TTC549 (cell line): Measurements from ENCODE around the gene CCNK.

ENCODE experiments used
- FAIRE-seq: peaks from 2 replicates; lab custom pipeline; 2012; peaks lifted over from hg19 to GRCh38; lab: Jason Lieb, UNC

Gene CCNK

DNA sequence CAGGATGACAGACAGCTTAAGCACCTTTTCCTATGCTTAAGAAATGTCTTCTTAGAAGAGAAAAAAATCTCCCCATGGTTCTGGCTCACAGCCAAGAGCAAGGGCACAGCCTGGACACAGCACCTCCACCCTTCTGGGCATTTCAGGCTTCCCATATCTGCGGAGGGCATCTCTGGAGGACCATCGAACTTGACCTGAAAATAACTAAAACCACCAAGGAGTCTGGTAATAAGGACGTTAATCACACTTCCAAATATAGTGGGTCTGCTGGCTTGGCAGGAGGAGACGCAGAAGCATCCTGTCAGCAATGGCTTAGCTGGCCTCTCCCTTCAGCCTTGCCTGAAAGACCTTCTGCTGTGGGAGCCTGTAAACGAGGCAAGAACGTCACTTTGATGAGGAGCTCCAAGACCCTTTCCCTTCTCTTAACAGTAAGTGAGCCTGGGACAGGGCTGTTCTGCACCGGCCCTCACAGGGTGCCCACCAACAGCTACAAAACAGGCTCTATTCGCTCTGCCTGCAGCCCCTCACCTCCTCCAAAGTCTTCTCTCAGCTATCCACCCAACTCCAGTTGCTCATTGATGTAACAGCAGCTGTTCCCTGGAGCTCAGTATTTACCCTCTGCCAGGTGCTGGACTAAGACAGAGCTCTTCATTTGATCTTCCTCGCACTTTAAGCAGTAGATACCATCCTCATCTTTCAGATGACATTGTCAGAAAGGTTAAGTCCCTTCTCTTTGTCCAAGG lies 13.7 kb upstream of the CCNK start:
- FAIRE-seq: no peak

DNA sequence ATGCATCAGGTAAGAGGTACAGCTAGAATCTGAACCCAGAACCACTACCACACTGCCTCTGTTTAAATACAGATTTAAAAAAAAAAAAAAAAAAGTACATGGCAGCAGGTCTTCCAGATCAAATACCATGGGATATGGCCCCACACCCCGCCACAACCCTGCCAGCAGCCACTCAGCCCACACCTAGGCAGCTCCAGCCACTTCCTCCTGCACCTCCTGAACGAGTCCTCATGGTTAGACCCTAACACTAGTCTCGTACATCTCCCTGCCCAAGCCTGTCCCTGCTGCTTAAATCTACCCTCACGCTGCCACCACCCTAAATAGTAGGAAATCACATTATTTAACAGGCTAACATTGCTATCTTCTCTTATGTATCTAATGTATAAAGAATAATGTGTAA lies 13.1 kb upstream of the CCNK start:
- FAIRE-seq: no peak

DNA sequence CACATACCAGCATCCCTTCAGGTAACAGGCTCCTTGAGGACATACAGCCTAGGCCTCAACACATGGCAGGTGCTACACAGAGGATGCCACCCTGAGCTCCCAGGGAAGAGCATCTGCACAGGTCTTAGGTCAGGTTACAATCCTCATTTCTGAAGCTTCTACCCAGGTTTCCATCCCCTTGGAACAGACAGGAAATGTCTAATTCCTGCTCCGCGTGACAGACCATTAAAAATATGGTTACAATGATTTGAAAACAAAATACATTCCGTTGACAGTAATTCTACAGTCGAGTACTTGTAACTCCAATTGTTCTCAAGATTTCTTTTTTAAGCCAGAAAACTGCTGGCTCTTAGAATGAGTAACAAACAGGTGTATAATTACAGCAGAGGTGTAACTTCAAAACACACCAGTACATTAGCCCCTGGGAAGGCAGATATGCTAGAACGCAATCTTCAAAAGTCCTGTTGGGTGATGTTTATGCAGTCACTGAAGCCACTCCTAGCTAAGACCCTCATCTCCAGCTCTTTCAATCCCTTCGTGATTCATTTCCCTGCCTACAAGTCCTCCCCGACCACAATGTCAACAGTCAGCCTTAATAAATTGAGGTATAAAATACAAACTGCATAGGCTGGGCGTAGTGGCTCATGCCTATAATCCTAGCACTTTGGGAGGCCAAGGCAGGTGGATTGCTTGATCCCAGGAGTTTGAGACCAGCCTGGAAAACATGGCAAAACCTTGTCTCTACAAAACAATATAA lies 12.2 kb upstream of the CCNK start:
- no peak for FAIRE-seq

DNA sequence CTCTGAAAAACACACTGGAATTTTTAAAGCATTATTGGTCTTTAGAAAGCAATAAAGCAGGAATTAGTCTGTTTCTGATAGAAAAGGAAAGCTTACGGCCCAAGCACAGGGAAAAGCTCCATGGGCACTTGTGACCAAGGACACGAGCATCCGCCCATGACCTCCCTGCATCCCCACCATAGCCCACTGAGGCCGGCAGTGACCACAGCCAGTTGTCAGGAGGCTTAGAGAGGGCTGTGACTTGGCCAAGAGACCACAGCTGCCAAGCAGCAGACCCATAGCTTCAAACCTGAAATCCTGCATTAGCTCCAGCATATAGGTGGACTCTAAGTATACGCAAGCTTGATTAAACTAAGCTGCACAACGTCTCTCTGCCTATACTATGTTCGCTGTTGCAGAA lies 9.5 kb upstream of the CCNK start:
- FAIRE-seq: no peak

DNA sequence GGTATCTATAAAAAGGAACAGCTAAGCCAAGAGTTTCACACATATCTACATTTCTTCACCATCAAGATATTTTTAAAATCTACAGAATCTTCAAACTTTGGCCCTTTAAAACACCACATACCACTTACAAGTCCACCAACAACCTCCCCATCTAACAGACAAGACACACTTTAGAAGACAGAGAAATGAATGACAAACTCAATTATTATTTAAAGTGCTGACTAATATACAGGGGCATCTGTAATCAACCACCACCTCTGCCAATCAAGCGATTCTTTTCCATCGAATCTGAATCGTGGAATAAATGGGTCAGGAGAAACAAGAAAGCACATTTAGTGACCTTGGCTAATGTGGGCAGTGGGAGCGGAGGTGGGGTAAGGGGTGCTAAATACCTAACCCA lies 8.3 kb upstream of the CCNK start:
- no peak for FAIRE-seq

DNA sequence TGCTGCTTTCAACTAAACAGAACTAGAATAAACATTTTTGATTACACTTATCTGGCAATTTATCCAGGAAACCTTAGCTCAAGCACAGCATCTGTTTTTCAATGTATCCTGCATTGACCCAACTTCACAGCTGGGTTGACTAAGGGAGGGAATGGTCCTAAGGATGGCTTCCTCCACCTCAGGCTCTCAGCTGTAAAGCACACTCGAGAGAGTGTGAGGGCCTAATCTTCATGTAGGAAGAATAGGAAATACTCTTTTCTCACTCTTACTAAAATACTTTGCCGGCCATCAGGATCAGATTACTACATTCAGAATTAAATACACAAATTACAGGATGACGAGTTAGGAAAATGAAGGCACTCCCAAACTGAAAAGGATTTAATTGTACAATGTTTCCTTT lies 7.8 kb upstream of the CCNK start:
- no peak for FAIRE-seq

DNA sequence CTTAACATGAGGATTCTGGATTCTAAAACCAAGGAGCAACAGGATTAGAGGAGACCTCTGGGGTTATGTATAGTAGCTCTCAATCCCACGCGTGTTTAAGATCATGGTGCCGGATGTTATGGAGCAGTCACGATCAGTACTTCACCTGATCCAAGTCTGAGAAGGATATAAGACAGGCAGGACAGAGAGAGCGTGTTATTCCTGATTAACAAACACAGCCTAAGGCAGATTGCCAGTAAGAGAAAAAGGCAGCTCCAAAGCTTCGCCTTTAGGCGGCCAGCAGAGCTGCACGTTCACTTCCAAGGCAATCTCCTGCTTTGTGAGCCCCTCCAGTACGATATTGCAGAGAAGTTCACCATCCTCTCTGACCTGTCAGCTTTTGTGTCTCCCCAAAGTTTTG lies 6.0 kb upstream of the CCNK start:
- no peak for FAIRE-seq

DNA sequence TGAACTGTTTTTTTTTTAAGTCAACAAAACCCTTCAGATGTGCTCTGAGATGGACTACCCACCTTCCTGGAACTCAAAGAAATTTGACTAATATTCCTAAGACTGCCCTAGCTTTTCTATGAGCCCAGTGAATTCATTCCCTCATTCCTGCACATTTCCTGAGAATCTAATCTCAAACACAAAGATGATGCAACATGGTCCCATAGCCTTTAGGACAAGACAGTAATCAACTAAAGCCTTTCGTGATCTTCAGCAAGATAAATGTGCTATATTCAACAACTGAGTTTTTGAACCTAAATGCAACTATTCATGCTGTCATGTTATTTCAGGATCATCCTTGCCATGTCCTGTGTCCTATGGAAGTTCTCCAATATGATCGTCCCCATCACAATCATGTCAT lies 5.5 kb upstream of the CCNK start:
- no peak for FAIRE-seq

DNA sequence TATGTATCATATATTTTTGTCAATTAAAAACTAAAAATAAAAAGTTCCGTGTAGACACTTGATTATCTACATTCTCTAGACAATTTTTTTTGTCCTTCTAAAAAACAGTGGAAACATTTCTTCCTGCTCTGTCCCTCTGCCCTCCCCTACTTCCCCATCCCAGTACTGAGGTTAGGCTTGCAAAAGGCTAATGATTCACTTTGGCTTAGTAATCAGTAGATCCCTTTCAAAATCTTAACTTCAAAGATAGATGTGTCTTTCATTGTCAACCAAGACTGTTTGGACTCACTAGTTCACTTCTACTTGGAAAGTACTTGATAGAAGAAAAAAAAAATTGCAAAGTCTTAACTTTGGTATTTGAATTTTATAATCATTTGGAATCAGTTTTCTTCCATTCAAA lies 4.3 kb upstream of the CCNK start:
- no peak for FAIRE-seq

DNA sequence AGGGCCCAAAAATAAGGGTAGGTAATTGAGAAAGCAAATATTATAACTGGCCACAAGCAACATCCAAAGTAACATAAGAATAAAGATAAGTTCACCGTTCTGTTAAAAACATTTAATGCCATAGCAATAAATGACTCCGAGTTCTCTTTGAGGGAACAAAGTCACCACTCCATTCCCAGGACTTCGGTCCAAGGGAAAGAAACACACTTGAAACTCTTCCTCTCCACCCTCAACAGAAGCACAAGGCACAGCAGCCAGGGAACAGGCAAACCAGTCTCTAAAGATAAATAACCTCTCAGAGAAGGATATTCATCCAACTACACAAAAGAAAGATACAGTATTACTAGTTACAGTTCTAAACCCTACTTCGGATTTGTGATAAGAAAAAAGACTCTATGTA lies 3.1 kb upstream of the CCNK start:
- FAIRE-seq: no peak

DNA sequence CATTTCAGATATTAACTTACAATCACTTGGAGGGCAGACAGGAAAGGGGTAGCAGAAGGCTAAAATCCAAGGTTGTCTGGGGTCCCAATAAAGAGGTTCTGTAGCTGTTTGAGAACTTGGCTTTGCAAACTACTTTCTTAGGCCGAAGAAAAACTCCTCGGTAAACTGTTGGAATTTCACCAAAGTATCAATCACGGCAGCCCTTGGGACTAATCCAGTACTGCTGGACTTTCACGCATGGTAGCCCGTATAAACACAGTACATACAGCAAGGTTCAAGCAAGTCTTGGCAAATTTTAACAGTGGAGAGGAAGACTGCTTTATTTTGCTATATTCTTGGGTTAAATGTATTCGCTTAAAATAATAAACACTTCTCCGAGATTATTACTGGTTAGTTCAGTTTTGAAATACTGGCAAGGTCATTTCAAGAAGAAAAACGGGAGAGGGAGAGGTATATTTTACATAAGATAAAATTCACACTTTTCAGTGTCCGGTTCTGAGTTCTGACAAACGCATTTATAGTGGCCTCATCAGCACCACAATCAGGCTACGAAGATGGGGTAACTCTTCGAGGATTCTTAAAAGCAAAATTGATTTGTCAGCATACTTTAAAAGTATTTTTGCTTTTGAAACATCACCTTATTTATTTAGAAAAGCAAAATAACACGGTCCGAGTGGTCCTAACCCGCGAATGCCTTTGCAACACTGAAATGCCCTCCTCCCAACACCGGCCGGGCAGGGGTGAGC lies 1.9 kb upstream of the CCNK start:
- no peak for FAIRE-seq

DNA sequence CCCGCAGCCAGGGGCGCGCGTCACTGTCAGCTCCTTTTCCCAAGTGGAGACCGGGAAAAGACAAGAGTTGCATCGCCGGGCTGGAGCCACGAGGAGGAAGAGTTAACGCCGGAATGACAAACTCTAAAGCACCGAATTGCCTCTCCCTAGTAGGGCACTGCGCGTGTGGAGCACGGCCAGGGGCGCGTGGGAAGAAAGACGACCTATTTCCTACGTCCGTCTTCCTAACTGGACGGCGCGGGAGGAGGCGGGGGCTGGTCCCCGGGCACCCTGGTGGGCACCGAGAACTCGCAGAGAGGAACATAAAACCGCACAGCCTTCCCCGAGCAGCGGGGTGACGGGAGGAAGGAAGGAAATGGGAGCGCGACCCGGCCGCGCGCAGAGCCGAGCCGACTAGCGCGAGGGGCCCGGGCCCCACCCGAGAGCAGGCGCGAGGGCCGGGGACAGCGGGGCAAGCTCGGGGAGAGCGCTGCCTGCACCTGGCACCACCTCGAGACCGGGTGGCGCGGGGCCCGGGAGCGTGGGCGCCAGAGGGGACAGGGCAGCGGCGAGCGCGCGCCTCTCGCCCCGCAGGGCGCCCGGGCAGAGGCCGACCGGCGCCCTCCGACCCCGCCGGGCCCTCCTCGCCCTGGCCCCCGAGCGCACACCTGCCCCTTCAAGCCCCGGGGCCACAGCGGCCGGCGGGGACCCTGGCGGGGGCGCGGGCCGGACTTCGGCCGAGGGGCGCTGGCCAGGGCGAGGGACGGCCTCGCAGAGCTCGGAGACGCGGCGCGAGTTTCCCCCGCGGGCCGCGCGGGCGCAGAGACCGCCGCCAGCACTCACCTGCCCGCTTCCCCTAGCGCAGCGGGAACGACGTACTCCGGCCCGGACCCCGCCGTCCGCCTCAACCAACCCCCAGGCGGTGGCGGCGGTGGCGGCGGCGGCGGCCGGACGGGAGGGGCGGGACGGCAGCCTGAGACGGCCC lies 1.0 kb upstream of the CCNK start, which contains the start of gene SETD3:
Gene SETD3 (minus strand): TSS at position 954 of the 964 bp plus-strand sequence. CDS start 15,054 bp downstream, outside the sequence.
- no peak for FAIRE-seq

DNA sequence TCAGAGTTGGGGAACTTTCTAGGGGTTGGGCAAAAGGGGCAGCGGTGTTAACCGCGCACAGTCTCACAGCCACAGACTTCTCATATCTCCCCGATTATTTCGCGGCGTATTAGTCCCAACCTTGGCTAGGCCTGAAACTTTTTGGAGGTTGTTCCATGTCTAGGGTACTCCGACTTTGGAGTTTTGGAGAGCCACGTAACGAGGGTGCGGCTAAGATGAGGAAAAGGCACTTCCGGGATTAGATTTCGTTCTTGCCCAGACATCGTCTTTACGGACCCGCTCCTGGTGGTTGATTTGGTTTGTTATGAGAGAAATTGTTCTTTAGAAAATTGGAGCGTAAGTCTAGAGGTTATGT lies 513 bp downstream of the CCNK start:
- FAIRE-seq: no peak

DNA sequence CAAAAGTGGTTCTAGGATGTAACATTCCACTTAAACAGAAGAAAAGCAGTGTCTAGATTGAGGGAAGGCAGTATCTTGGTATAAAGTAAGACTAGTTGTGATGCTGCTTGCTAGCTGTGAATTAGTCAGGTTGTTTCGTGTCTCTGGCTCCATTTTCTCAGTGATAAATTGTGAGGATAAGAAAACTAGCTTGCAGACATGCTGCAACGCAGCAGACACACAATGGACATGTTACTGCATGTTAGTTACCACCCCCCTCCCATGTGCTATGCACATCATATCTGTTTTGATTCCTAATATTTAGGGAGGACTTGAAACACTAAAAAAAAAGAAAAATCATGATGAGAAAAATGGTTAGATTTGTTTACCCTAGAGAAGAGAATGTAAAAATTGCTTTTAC lies 2.9 kb downstream of the CCNK start:
- FAIRE-seq: no peak

DNA sequence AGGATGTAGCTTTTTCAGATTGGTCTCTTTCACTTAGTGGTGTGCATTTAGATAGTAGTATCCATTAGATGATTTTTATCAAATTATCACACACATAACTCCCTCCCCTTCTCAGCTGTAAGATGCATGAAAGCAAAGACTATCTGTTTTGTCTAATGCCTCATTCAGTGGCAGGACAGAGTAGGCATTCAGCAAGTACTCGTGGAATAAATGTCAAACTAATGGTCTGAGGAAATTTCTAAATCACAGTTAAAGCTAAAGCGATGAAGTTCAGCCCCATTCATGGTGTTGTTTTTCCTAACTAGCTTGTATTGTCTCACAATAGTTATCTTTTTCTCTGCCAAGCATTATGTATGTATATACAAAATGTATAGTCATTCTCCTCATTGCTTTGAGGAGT lies 16.1 kb downstream of the CCNK start:
- FAIRE-seq: no peak

DNA sequence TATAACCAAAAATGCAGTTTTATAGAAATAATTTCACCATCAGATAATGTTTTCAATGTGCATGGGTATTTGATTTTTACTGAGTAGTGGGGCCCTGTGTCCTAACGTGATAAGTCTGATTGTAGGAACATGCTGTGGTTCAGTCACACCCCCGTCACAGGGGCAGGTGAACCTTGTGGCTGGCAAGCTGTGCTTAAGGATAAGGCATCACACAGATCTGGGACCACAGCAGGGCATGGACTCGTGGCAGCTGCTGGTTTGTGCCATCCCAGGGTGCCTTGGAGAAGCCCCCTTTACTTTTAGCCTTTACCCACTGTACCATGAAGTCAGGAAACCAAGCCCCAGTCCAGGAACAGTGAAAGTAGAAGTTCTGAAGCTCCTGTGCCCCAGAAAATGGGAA lies 16.7 kb downstream of the CCNK start:
- FAIRE-seq: no peak

DNA sequence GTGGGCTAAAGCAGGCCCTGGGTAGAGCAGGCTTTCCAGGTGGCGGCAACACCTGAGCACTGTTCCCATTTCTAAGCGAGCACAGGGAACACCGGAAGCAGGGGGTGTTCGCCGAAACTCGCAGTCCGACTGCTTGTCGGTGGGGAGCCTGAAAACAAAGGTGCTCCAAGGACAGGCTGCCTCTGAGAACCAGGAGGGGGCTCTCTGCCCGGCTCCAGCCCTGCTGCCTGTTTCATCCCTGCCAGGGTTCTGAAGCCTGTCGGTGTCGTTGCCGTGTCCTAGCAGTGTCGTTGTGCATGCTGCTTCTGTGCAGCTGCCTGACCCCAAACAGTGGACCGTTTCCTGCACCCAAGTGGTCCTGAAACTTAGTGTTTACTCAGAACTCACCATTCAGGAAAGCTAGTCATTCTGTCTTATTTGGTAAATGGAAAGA lies 21.8 kb downstream of the CCNK start:
- FAIRE-seq: no peak

DNA sequence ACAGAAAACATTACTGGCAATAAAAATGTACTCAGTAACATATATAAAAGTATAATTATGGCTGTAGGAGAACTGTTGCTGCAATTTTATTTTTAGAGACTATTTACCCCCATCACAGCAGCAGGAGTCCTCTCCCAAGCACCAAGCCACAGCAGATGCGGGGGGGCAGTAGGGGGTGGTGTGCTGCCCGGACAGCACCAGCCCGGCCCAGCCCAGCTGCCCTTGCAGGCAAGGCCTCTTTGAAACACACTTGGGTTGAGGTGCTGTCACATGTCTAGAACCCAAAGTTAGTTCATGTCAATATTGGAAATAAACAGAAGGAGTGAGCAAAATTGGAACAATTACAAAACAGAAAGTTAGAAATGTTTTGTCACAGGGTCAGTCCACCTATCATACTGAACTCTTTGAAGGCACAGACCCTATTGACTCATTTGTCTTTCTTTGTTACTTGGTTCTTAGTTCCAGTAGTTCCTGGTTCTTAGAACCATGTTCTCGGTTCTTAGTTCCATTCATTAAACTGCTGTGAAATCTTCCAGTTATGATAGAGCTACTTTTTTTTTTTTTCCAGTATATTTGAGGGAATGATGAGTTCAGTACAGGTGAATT lies 22.7 kb downstream of the CCNK start:
- no peak for FAIRE-seq

DNA sequence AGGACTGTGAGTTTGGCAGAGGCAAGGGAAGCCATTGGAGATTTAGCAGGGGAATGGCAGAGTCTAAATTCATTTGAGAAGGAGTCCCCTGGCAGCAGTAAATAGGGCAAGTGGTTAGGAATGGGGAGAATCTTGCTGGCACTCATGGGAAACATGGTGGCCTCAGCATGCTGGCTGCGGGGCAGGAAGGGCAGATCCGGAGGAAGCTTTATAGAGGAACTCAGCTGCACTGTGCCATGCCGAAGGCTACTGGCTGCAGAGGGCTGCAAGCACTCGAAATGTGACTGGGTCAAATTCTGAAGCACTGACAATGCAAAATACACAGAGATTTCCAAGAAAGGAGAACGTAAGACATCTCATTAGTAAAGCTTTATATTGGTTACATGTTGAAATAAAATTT lies 23.9 kb downstream of the CCNK start:
- no peak for FAIRE-seq

DNA sequence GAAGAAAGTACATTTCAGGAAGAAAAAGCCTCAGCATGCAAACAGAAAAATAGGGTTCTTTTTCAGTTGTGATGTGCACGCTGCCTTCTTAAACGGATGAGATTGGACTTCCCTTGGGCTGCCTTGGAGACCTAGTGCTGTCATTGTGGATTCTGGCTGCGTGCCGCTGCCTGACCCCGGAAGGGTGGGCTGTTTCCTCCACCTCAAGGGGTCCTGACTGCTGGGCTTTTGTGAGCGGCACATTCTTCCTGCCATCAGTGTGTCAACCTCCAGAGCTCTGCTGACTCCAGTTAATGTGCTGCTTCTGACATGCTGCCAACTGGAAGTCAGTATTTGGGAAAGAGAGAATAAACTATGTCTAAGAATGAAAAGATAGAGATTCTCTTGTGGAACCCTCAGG lies 25.1 kb downstream of the CCNK start:
- no peak for FAIRE-seq

DNA sequence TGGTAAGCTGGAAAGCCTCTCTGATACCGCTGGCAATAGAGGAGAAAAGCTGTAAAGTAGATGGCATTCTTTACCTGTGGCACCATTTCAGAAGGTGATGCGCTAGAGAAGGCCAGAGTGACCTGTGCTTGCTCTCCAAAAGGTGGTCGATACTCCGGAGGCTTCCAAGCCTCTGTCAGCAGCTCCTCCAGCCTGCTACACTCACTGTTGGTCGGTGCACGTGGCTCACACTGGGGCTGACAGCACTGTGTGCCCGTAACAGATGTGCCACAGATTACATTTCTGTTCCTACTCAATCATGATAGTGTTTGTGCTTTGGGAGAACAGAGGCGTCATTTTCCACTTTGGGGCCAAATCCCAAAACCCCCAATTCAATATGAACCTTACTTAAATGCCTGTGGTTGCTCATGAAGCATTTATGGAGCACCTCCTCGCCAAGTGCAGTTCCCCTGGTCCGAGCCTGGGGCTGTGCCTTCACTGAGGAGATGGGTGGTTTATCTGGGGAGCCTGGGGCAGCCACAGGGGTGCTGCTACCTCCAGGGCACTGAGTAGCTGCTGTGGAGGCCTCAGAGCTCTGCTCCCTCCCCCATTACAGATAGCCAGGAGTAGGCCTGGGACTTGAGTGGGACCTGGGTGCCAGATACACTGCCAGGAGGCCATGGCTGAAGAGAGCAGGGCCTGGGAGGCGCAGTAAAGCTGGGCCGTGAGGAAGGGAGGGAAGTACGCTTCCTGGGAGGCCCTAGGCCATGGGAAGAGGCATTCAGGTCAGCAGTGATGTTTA lies 26.8 kb downstream of the CCNK start:
- no peak for FAIRE-seq
